HCT116 (cell line): ENCODE data around the gene NDC1. TPM values are rescaled to one million over a fixed set of nuclear protein-coding genes. Genes with fewer than 3 reads are reported as not detected.

Experiments used
- ATAC-seq: fragments of 200-7000 bp; cut with Tn5 transposase; 2 replicates; pipeline ENCODE4 v1.9.1; 2020; ENCODE audit warnings: mild to moderate bottlenecking, moderate library complexity
- BruUV-seq: library from RNA; stranded (reverse); fragments of 400-500 nt; replicated peaks from 2 replicates; lab custom pipeline; 2021; lab: Mats Ljungman, UMichigan
- CTCF ChIA-PET: fragments of 300-600 bp; sonication (Branson Sonifier 250); formaldehyde crosslinking; loops from one replicate; lab custom pipeline; 2021; ENCODE audit warnings: antibody characterized with exemption; lab: Charles Lee
- POLR2A ChIA-PET: fragments of 300-600, 350-600 bp; sonication (Branson Sonifier 250); formaldehyde crosslinking; loops from one replicate; lab custom pipeline; 2021; ENCODE audit warnings: antibody characterized with exemption; lab: Charles Lee
- RAD21 ChIA-PET, 2 experiments: fragments of 300-600 bp; sonication (Branson Sonifier 250); formaldehyde crosslinking; loops; one replicate each; lab custom pipeline; 2023; ENCODE audit warnings: low total read pairs in 2 of 2; ENCODE audit not compliant: uncharacterized antibody in 2 of 2, unreplicated experiment in 2 of 2, low non-redundant PET in 1 of 2; lab: Charles Lee
- DNase-seq: peaks from one replicate; pipeline ENCODE4 v3.0.0-alpha.2; 2010; ENCODE audit warnings: low read depth, low spot score
- H2AFZ ChIP-seq: fragments of 200-600 bp; shearing (Covaris generic), sonication (generic); 2 replicates; pipeline ENCODE4 v1.6.1; 2017; ENCODE audit warnings: low read depth, mixed run types, mixed read lengths, antibody characterized with exemption, low read length; ENCODE audit not compliant: poor library complexity, severe bottlenecking
- H3K27ac ChIP-seq: 2 replicates; pipeline ENCODE4 v1.5.1; 2012; ENCODE audit warnings: low read depth, low read length
- H3K27me3 ChIP-seq: fragments of 200-600 bp; sonication (generic); 2 replicates; pipeline ENCODE4 v1.6.1; 2016; ENCODE audit warnings: mixed run types, low read length, mixed read lengths; ENCODE audit not compliant: insufficient read depth
- H3K36me3 ChIP-seq, 2 experiments: fragments of 200-500 bp in 1 of 2; fragments of 200-600 bp in 1 of 2; sonication (Bioruptor generic) in 1 of 2; sonication (generic) in 1 of 2; 2 replicates each; pipeline versions ENCODE4 v1.5.1 to v1.6.1; 2014 to 2016; ENCODE audit warnings: low read length in 2 of 2, inconsistent platforms in 1 of 2, mixed read lengths in 1 of 2, mixed run types in 1 of 2; ENCODE audit not compliant: insufficient read depth in 2 of 2, control insufficient read depth in 1 of 2
- H3K4me1 ChIP-seq, 2 experiments: fragments of 200-600 bp in 1 of 2; sonication (generic) in 1 of 2; 2 replicates each; pipeline versions ENCODE4 v1.5.1 to v1.6.1; 2012 to 2017; ENCODE audit warnings: low read length in 2 of 2, inconsistent platforms in 1 of 2, mild to moderate bottlenecking in 1 of 2, mixed read lengths in 1 of 2, mixed run types in 1 of 2, moderate library complexity in 1 of 2; ENCODE audit not compliant: insufficient read depth in 2 of 2, control insufficient read depth in 1 of 2
- H3K4me2 ChIP-seq: fragments of 200-600 bp; sonication (generic); 2 replicates; pipeline ENCODE4 v1.6.1; 2017; ENCODE audit warnings: mixed run types, low read length, mixed read lengths
- H3K4me3 ChIP-seq, 2 experiments: fragments of 200-600 bp in 1 of 2; sonication (generic) in 1 of 2; replicated peaks in 1 of 2; 2 replicates each; pipeline ENCODE4 v1.5.1; 2011 to 2016; ENCODE audit warnings: low read length in 2 of 2, control low read depth in 1 of 2, low read depth in 1 of 2, mild to moderate bottlenecking in 1 of 2, mixed read lengths in 1 of 2, mixed run types in 1 of 2
- H3K79me2 ChIP-seq: fragments of 200-600 bp; sonication (generic); 2 replicates; pipeline ENCODE4 v1.6.1; 2017; ENCODE audit warnings: mild to moderate bottlenecking, mixed run types, low read length, moderate library complexity, mixed read lengths; ENCODE audit not compliant: insufficient read depth
- H3K9ac ChIP-seq: fragments of 200-600 bp; sonication (generic); 2 replicates; pipeline ENCODE4 v1.6.1; 2016; ENCODE audit warnings: low read length, mixed read lengths
- H3K9me2 ChIP-seq: fragments of 200-600 bp; sonication (generic), shearing (Covaris generic); 2 replicates; pipeline ENCODE4 v1.6.1; 2017; ENCODE audit warnings: mixed run types, mild to moderate bottlenecking, moderate library complexity; ENCODE audit not compliant: insufficient read depth
- H3K9me3 ChIP-seq, 2 experiments: fragments of 200-500 bp in 1 of 2; fragments of 200-600 bp in 1 of 2; sonication (Bioruptor generic) in 1 of 2; sonication (generic) in 1 of 2; 2 replicates each; pipeline ENCODE4 v1.6.1; 2014 to 2017; ENCODE audit warnings: low read length in 2 of 2, mixed read lengths in 2 of 2, inconsistent platforms in 1 of 2, low read depth in 1 of 2, mild to moderate bottlenecking in 1 of 2, mixed run types in 1 of 2, moderate library complexity in 1 of 2; ENCODE audit not compliant: control insufficient read depth in 1 of 2, insufficient read depth in 1 of 2
- H4K20me1 ChIP-seq: fragments of 200-600 bp; sonication (generic), shearing (Covaris generic); 2 replicates; pipeline ENCODE4 v1.6.1; 2017; ENCODE audit warnings: mixed run types, mild to moderate bottlenecking, moderate library complexity; ENCODE audit not compliant: insufficient read depth
- ATF3 ChIP-seq: IDR thresholded peaks from 2 replicates; pipeline ENCODE4 v1.6.1; 2012
- CBX3 ChIP-seq: IDR thresholded peaks from 2 replicates; pipeline ENCODE4 v1.6.1; 2012; ENCODE audit warnings: low read depth
- CTCF ChIP-seq, 3 experiments: fragments of 200-600 bp in 1 of 3; sonication (generic) in 1 of 3; IDR thresholded peaks in 2 of 3; conservative IDR thresholded peaks in 1 of 3; 2 replicates each; pipeline ENCODE4 v1.5.1; 2012 to 2017; ENCODE audit warnings: low read depth in 2 of 3, low read length in 2 of 3, antibody characterized with exemption in 1 of 3, borderline replicate concordance in 1 of 3, control low read depth in 1 of 3, mild to moderate bottlenecking in 1 of 3, mixed read lengths in 1 of 3, mixed run types in 1 of 3, moderate library complexity in 1 of 3; ENCODE audit not compliant: insufficient read depth in 1 of 3
- ELF1 ChIP-seq: IDR thresholded peaks from 2 replicates; pipeline ENCODE4 v1.6.1; 2012; ENCODE audit warnings: low read depth, borderline replicate concordance
- EZH2phosphoT487 ChIP-seq: fragments of 200-600 bp; IDR thresholded peaks from 2 replicates; pipeline ENCODE4 v1.6.1; 2018; ENCODE audit warnings: antibody characterized with exemption, borderline replicate concordance
- JUND ChIP-seq: IDR thresholded peaks from 2 replicates; pipeline ENCODE4 v1.6.1; 2012
- MAX ChIP-seq: IDR thresholded peaks from 2 replicates; pipeline ENCODE4 v1.6.1; 2012
- POLR2A ChIP-seq: IDR thresholded peaks from 2 replicates; pipeline ENCODE4 v1.7.0; 2011; ENCODE audit warnings: borderline replicate concordance; ENCODE audit not compliant: insufficient read depth, insufficient read length; ENCODE audit errors: extremely low read depth
- RAD21 ChIP-seq: IDR thresholded peaks from 2 replicates; pipeline ENCODE4 v1.6.1; 2012; ENCODE audit warnings: low read depth, mild to moderate bottlenecking
- SIN3A ChIP-seq: IDR thresholded peaks from 2 replicates; pipeline ENCODE4 v1.6.1; 2012; ENCODE audit warnings: low read depth
- SP1 ChIP-seq: IDR thresholded peaks from 2 replicates; pipeline ENCODE4 v1.6.1; 2012; ENCODE audit warnings: low read depth
- TCF7L2 ChIP-seq: IDR thresholded peaks from 2 replicates; pipeline ENCODE4 v1.7.0; 2011; ENCODE audit warnings: borderline replicate concordance, inconsistent platforms; ENCODE audit not compliant: insufficient read depth, insufficient read length; ENCODE audit errors: extremely low read depth
- YY1 ChIP-seq: IDR thresholded peaks from 2 replicates; pipeline ENCODE4 v1.6.1; 2011; ENCODE audit warnings: low read length, low read depth, moderate library complexity, mild to moderate bottlenecking; ENCODE audit not compliant: insufficient replicate concordance; ENCODE audit errors: extremely low read depth
- ZBTB33 ChIP-seq: IDR thresholded peaks from 2 replicates; pipeline ENCODE4 v1.6.1; 2011; ENCODE audit warnings: mild to moderate bottlenecking, low read length, moderate library complexity; ENCODE audit not compliant: insufficient replicate concordance; ENCODE audit errors: extremely low read depth
- ZFX ChIP-seq: fragments of 450-650 bp; IDR thresholded peaks from 2 replicates; pipeline ENCODE4 v1.6.1; 2017
- ZNF274 ChIP-seq: fragments of 200-500 bp; sonication (Bioruptor generic); IDR thresholded peaks from 2 replicates; pipeline ENCODE4 v1.6.1; 2014; ENCODE audit warnings: mild to moderate bottlenecking, low read depth, low read length, inconsistent platforms
- intact Hi-C: fragments of 100-400 bp; cut with micrococcal nuclease; formaldehyde crosslinking; loops from 2 replicates; pipeline ENCODE4 v1.10.0; 2022
- total RNA-seq: library from RNA; stranded (reverse); gene quantifications from one replicate; pipeline ENCODE4 v1.2.1, GENCODE V29; 2021; ENCODE audit not compliant: unreplicated experiment

The NDC1 gene
- total RNA-seq, 1 experiment from 2014 or later: 54.7 TPM

- Histone ChIP-seq H3K4me2 (no peak overlapping the region), H4K20me1 (no peaks in the 10 kb centered on the region), H3K9ac (no peak overlapping the region), H3K27me3 (no peaks in the 10 kb centered on the region), H3K9me2 (no peaks in the 10 kb centered on the region), H2AFZ (no peak overlapping the region), H3K79me2 (no peaks in the 10 kb centered on the region), H3K4me1 (peaks cover 0 to 12% of the 10 kb centered on the region in 2 experiments; a peak in 3 of 4 replicates), H3K27ac (no peak overlapping the region), H3K4me3 (no peak overlapping the region), H3K36me3 (no peaks in the 10 kb centered on the region), H3K9me3 (peaks cover 5 to 9% of the 10 kb centered on the region in 2 experiments; a peak in 1 of 4 replicates)
- DNase-seq: no peak
- POLR2A ChIA-PET: no interaction called here
- RAD21 ChIA-PET: no interaction called here
- TF ChIP-seq YY1 (no peak), ZBTB33 (no peak), ATF3 (no peak), SP1 (no peak), POLR2A (no peak), SIN3A (no peak), CBX3 (no peak), ZNF274 (no peak), TCF7L2 (no peak), MAX (no peak), JUND (no peak), ELF1 (no peak), CTCF (IDR thresholded peaks at IDR 0.05 in 2 of 3, conservative IDR thresholded peaks at IDR 0.05 in 1 of 3; ENCODE audit: borderline replicate concordance in 1 of 3, insufficient read depth in 1 of 3, low read depth in 2 of 3, low read length in 2 of 3) (no peak), ZFX (no peak), RAD21 (no peak), EZH2phosphoT487 (no peak)
- intact Hi-C loops: no loop called here
- no peak for ATAC-seq
- no TSS peak for BruUV-seq
- CTCF ChIA-PET: interaction anchor here (0.6 kb wide), 1 partner anchor 13 kb away, joined by 4 read pairs; no protein-coding TSS in a partner anchor
Measured at GRCh38 chr1:53740621-53741105, 97.4 kb downstream of the NDC1 start.
